Lower leg skin (tissue), 3 donors: ENCODE measurements around the gene MC3R.

ENCODE experiments used
- CTCF ChIP-seq, 3 donors: fragments of 450-650 bp; IDR thresholded peaks; one replicate each; pipeline ENCODE4 v1.5.1; 2016; ENCODE audit warnings: antibody characterized with exemption in 3 of 3, mild to moderate bottlenecking in 3 of 3, moderate library complexity in 2 of 3
- POLR2A ChIP-seq, 2 donors: fragments of 450-650 bp; IDR thresholded peaks; one replicate each; pipeline ENCODE4 v1.6.1; 2016 to 2017; ENCODE audit warnings: antibody characterized with exemption in 2 of 2, mild to moderate bottlenecking in 1 of 2, moderate library complexity in 1 of 2

GRCh38 chr20:56204206-56204605 lies 44.3 kb upstream of the MC3R start:
- no peak for TF ChIP-seq CTCF (IDR thresholded peaks at IDR 0.05)
- no peak for TF ChIP-seq POLR2A (IDR thresholded peaks at IDR 0.05)
